Coronary artery (tissue), 2 donors: ENCODE data around the gene HIC1.

ENCODE experiments used
- DNase-seq: peaks from one replicate; pipeline ENCODE4 v3.0.0-alpha.2; 2017; ENCODE audit warnings: low spot score
- H3K27ac ChIP-seq, 2 donors: fragments of 200-600 bp; sonication (generic); one replicate each; pipeline ENCODE4 v1.5.1; 2016 to 2019
- H3K4me3 ChIP-seq: fragments of 200-600 bp; sonication (generic); 2 replicates; pipeline ENCODE4 v1.5.1; 2016; ENCODE audit warnings: mild to moderate bottlenecking, moderate library complexity
- CTCF ChIP-seq: fragments of 200-600 bp; sonication (generic); IDR thresholded peaks from one replicate; pipeline ENCODE4 v1.5.1; 2019; ENCODE audit warnings: antibody characterized with exemption

HIC1 gene

GRCh38 chr17:2034157-2034556 lies 20.7 kb upstream of the HIC1 start:
- TF ChIP-seq CTCF, result no peak
- DNase-seq, result no peak
- H3K27ac ChIP-seq, result no peak overlapping the region
- no peak overlapping the region for H3K4me3 ChIP-seq

GRCh38 chr17:2034806-2035540 lies 19.9 kb upstream of the HIC1 start:
- no peak for DNase-seq
- TF ChIP-seq CTCF, result no peak
- Histone ChIP-seq H3K27ac (no peak overlapping the region), H3K4me3 (no peak overlapping the region)

- no peak overlapping the region for H3K4me3 ChIP-seq
- no peak for TF ChIP-seq CTCF
- no peak overlapping the region for H3K27ac ChIP-seq
- no peak for DNase-seq
These were observed 19.1 kb upstream of the HIC1 start for GRCh38 chr17:2035541-2036488.

GRCh38 chr17:2037155-2037554 lies 17.7 kb upstream of the HIC1 start:
- DNase-seq, result no peak

GRCh38 chr17:2040219-2040827 lies 14.6 kb upstream of the HIC1 start:
- no peak for DNase-seq
- H3K4me3 ChIP-seq, result no peak overlapping the region
- H3K27ac ChIP-seq, result no peak overlapping the region
- no peak for TF ChIP-seq CTCF

More at GRCh38 chr17:2037155-2037554, 17.7 kb upstream of the HIC1 start:
- TF ChIP-seq CTCF, result no peak
- H3K4me3 ChIP-seq, result no peak overlapping the region
- no peak overlapping the region for H3K27ac ChIP-seq

GRCh38 chr17:2040942-2041560 lies 13.9 kb upstream of the HIC1 start:
- H3K27ac ChIP-seq, result peak overlapping the region; percentile 83 to 97

More at GRCh38 chr17:2040942-2041560, 13.9 kb upstream of the HIC1 start:
- H3K4me3 ChIP-seq, result peak overlapping the region; percentile 87
- DNase-seq, result no peak
- no peak for TF ChIP-seq CTCF
